Activated gamma-delta T cell (primary cell): ENCODE measurements around the gene ALKBH4.
"Not testable (repeated sequence)": the region's sequence is repeated elsewhere in the genome, so short reads cannot be mapped to it uniquely, and the experiment has no call there.

Source experiments
- DNase-seq: peaks from one replicate; lab custom pipeline; 2025; lab: John Stamatoyannopoulos, UW

Gene ALKBH4

DNA sequence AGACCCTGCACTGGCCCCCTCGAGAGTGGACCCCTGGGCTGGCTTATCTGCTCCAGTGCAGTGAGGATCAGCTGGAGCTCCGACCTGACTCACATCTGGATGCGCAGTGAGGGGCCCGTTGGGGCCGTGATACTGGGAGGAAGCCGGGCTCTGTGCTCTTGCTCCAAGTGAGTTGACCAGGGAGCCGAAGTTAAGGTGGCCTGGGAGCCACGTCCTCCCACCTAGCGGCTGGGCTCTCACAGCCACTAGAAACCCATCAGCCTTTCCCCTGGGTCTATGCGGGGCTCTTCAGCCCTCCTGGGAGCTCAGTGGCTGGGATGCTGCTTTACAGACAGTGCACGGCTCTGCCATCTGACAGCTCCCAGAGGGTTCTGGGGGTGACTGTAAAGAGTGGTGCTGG, 9.1 kb downstream of the ALKBH4 start:
- no peak for DNase-seq

DNA sequence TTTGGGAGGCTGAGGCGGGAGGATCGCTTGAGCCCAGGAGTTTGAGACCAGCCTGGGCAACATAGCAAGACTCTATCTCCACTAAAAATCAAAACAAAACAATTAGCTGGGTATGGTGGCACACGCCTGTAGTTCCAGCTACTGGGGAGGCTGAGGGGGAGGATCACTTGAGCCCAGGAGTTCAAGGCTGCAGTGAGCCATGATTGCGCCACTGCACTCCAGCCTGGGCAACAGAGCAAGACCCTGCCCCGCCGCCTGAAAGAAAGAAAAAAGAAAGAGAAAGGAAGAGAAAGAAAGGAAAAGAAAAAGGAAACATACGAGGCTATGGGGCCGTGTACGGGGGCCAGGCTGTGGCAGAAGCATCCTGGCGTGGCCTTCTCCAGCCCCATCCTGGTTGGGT, 9.7 kb downstream of the ALKBH4 start:
- DNase-seq: not testable (repeated sequence)

DNA sequence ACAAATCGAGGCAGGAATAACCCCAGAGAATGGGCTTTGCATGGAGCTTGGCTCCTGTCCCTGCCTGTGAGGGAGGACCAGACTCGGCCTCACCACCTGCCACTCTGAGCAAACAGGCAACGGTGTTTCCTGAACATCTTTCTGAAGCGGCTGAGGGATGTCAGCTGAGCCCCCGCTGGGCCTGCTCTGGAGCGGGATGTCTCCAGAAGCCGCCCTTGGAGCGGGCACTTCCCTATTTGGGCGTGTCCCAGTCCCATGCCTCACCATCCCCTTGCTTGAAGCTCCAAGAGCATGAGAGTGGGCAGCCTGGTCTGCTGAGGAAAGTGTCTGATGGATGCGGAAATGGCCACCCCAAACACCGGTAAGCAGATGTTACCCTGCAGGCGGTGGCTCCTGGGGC, 10.2 kb downstream of the ALKBH4 start:
- no peak for DNase-seq

DNA sequence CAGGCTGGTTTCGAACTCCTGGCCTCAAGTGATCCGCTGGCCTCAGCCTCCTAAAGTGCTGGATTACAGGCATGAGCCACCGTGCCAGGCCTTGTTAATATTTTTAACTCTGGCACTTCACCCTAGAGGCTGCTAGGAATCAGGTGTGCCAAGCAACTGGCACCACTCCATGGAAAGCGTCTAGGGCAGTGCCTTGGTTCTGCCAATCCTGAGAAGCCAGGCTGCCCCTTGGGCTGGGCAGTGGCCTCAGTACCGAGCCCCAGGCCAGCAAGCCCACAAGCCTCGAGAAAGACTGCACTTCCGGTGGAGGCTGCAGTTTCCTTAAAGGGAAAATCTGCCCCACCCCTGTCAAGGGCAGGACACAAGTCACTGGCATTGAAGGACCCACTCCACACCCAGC, 11.3 kb downstream of the ALKBH4 start:
- DNase-seq: no peak

DNA sequence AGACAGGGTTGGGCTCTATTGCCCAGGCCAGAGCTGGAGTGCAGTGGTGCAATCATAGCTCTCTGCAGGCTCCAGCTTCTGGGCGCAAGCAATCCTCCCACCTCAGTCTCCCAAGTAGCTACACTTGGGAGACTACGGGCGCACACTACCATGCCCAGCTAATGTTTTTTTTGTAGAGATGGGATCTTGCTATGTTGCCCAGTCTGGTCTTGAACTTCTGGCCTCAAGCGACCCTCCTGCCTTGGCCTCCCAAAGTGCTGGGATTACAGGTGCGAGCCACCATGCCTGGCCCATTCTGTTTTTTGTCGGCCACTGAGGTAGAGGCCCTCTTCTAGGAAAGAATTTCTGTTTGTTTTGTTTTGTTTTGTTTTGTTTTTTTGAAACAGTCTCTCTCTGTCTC, 12.2 kb downstream of the ALKBH4 start:
- no peak for DNase-seq

DNA sequence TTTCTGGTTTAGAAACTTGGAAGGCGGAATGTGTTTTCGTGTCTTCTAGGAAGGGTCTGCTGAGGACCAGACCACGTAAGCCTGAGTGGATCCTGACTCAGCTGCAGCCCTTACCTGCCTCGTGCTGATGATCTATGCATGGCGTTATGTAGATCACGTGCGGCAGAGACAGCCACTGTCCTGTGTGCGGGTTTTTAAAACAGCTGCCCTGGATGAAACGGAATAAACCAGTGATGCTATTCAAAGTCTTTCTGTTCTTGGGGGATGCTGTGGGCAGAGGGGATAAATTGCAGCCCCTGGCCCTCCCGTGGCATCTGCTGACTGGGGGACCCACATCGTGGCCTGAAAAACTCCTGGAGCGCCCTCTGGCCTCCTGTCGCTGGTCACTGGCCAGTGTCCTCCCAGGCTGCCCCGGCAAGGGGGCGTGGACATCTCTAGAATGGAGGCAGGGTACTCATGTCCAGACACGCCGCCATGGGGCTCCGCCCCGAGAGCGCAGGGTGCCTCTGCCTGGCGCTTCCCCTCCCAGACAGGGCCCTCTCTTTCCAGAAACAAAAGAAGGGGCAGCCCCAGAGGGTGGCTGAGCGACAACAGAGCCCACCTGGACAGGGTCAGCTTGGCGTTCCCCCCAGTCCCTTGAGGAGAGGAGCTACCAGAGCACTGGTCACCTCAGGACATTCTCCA, 13.2 kb downstream of the ALKBH4 start:
- no peak for DNase-seq

DNA sequence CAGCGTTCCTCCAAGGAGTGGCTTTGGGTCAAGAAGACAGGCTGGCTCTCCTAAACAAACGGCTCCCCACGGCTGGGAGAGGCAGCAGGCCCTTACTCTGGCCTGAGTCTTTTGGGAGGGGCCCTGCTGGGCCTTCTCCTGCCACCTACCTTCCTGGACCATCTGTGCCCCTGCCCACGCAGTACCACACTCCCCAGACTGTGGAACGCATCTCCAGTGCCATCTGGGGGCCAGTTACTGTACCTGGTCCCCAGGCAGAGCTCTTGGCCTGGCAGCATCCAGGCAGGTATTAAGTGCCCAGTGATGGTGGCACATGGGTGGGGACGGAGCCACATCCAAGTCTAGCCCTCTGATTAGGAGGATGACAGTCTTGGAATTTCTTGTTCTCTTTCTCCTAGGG, 14.4 kb downstream of the ALKBH4 start:
- no peak for DNase-seq

DNA sequence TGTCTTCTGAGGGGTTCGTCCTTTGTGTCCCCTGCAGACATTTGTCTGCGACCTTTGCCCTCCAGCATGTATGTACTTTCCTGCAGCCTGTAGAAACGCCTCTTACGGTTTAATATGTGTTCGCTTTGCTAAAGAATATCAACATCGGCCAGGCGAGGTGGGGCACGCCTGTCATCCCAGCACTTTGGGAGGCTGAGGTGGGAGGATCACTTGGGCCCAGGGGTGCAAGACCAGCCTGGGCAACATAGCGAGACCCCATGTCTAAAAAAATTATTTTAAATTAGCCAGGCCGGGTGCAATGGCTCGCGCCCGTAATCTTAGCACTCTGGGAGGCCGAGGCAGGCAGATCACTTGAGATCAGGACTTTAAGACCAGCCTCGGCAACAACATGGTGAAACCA, 15.5 kb downstream of the ALKBH4 start:
- DNase-seq: no peak

DNA sequence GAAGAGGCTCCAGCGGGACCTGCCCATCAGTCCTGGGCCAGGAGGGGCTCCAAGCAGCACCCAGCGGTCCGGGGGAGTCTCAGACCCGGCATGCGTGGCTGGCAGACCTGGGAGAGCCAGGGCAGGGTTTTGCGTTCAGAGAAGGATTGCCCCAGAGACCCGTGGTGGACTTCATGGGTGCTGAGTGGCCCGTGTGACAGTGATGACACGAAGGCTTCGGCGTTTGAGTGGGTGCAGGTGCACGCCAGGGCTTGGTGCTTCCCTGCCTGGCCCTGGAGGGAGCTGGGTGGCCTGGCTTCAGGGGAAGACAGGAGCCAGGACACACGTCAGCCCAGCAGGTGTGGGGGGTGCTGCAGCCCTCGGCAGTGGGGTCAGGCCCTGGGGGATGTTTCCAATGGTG, 17.4 kb downstream of the ALKBH4 start:
- DNase-seq: no peak

DNA sequence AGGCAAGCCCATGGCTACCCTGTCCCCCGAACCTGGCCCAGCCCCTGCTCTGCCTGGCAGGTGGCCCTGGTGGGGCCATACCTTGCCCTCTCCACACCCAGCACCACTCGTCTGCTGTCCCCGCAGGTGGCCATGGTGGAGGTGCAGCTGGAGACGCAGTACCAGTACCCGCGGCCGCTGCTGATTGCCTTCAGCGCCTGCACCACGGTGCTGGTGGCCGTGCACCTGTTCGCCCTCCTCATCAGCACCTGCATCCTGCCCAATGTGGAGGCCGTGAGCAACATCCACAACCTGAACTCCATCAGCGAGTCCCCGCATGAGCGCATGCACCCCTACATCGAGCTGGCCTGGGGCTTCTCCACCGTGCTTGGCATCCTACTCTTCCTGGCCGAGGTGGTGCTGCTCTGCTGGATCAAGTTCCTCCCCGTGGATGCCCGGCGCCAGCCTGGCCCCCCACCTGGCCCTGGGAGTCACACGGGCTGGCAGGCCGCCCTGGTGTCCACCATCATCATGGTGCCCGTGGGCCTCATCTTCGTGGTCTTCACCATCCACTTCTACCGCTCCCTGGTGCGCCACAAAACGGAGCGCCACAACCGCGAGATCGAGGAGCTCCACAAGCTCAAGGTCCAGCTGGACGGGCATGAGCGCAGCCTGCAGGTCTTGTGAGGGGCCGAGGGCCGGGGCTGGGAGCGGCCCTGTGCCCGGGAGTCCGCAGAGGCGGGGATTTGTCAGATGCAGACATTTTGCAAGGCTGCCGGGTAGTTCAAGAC, 18.1 kb downstream of the ALKBH4 start:
- no peak for DNase-seq

DNA sequence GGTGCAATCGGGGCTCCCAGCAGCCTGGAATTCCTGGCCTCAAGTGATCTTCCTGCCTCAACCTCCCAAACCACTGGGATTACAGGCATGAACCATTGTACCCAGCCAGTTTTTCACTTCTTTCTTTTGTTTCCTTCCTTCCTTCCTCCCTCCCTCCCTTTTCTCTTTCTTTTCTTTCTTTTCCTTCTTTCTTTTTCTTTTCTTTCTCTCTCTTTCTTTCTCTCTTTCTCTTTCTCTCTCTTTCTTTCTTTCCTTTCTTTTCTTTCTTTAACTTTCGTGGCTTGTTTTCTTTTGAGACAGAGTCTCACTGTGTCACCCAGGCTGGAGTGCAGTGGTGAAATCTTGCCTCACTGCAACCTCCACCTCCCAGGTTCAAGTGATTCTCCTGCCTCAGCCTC, 19.0 kb downstream of the ALKBH4 start:
- DNase-seq: no peak

DNA sequence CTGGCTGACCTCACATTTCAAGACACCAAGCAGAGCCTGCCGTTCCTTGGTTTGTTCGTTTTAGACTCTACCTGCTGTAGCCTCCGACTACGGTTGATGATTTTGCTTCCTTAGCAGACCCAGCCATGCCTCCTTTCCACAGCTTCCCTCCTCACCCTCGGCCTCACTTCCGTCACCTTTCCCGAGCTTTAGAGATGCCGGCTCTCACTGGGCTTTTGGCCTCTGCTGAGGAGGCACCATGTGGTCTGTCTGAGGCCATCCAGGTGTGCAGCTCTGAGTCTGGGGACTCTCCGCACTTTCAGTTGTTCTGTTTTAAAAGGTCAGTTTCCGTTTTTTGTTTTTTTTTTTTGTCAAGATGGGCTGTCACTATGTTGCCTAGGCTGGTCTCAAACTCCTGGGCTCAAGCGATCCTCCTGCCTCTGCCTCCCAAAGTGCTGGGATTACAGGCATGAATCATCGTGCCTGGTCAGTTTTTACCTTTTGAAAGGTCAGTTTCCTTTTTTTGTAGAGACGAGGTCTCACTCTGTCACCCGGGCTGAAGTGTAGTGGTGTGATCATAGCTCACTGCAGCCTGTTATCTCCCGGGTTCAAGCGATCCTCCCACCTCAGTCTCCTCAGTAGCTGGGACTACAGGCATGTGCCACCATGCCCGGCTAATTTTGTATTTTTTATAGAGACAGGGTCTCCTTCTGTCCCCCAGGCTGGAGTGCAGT, 19.5 kb downstream of the ALKBH4 start:
- DNase-seq: no peak

DNA sequence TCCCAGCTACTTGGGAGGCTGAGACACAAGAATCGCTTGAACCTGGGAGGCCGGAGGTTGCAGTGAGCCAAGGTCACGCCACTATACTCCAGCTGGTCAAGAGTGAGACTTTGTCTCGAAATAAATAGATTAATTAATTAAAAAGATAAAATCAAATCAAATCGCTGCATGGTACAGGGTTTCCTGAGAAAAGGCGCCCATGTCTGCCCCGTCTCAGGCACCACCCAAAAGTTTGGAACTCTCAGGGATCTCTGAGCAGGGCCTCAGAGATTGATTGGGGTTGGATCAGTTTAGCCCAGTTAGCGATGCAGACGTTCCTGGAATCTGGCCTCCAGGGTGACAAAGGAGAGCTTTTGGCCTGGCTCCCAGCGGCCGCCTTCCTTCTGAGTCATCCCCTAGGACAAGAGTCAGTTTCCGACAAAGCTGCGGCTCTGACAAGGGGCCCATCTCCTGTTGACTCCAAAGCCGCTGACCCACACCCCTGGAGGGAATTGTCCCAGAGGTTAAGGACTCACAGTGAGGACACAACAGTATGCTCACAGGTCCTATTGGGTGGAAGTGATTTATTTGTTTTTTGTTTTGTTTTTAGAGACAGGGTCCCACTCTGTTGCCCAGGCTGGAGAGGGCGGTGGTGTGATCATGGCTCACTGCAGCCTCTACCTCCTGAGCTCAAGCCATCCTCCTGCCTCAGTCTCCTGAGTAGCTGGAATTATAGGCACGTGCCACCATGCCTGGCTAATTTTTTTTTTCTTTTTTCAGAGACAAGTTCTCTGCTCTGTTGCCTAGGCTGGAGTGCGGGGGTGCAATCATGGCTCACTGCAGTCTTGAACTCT, 24.5 kb downstream of the ALKBH4 start:
- DNase-seq: no peak

DNA sequence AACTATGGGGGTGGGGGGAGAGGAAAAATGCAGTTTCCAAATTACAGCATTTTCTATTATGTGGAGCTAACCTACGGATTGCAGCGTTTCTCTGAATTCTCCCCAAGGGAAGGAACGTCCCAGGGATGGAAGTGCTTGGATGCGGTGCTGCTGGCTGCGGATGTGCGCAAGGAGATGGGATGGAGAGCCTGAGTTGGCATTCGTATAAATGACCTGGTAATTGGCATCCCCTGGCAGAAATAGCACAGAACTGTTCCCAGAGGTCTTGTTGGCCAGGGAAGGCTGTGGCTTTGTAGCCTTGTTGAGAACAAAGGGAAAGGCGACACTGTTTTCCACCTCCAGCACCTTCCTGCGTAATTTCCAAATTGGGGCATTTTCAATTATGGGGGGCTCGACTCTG, 28.5 kb downstream of the ALKBH4 start:
- no peak for DNase-seq

DNA sequence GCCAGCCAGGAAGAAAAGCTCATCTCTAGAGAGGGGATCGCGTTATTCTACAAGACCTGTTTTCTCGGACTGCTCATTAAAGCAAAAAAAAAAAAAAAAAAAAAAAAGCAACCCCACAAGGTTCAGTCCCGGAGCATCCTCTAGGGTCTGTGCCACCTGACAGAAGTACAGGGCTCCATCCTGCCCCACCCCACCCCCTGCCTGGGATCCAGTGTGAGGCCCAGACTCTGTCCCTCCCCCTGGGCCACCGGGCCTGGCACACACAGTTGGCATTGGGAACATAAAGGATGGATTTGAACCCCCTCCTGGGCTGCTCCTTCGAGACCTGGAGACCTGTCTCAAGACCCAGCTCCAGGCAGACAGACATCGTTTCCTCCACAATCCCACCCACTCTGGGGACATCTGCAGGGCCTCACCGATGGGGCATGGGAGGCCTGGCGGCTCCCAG, 30.6 kb downstream of the ALKBH4 start:
- no peak for DNase-seq

DNA sequence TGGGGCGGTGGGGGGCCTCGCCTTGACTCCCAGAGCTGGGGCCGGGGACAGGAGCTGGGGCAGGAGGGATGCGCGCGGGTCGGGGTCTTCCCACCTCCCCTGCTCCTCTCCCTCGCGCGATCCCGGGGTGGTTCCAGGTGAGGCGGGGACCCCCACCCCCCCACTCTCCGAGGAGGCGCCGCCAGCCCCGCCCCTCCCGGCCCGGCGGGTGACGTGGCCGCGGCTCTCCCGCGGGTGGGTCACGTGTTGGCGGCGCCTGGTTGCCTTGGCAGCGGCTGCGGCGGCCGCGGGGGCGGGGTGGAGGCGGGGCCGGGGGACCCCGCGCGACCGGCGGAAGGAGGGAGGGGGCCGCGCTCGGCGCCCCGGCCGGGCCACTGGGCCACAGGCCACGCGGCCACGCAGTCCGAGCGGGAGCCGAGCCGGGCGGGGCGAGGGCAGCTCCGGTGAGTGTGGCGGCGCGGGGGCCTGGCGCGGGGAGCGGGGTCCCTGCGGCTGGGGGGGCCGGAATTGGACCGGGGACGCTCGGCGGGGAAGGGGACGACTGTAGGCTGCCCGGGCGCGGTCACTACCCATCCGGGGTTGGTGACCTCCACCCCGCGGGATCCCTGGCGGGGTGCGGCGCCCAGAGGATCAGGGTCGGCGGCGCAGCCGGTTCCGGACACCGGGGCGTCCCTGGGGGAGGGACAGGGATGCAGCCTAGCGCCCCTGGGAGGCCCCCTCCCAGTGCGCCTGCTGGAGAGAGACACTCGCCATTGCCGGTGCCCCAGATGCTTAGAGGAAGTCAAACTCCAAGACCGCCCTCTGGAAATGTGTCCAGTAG, 31.2 kb downstream of the ALKBH4 start, which contains the start of gene ORAI2:
Gene ORAI2 (plus strand): TSS at position 357 of the 820 bp plus-strand sequence. CDS start 5,382 bp downstream, outside the sequence.
- peak; percentile 88 for DNase-seq

DNA sequence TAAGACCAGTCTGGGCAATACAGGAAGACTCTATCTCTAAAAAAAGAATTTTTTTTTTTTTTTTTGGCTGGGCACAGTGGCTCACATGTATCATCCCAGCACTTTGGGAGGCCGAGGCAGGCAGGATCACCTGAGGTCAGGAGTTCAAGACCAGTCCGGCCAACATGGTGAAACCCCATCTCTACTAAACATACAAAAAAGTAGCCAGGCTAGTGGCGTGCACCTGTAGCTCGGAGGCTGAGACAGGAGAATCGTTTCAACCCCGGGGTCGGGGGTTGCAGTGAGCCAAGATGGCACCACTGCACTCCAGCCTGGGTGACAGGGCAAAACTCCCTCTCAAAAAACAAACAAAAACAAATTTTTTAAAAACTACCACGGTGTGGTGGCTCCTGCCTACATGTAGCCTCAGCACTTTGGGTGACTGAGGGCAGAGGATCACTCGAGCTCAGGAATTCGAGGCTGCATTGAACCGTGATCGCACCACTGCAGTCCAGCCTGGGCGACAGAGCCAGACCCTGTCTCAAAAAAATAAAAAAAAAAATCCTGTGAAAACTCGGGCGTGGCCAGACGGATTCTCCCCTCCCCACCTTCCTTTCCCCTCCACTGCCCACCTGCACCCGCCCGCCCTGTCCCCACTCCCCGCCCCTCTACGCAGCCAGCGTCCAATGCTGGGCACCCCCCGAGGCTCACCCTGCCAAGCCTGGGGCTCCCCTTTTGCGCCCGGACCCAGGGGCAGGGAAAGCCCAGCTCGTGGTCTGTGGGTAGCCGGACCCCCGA, 32.0 kb downstream of the ALKBH4 start:
- peak; percentile 71 for DNase-seq

DNA sequence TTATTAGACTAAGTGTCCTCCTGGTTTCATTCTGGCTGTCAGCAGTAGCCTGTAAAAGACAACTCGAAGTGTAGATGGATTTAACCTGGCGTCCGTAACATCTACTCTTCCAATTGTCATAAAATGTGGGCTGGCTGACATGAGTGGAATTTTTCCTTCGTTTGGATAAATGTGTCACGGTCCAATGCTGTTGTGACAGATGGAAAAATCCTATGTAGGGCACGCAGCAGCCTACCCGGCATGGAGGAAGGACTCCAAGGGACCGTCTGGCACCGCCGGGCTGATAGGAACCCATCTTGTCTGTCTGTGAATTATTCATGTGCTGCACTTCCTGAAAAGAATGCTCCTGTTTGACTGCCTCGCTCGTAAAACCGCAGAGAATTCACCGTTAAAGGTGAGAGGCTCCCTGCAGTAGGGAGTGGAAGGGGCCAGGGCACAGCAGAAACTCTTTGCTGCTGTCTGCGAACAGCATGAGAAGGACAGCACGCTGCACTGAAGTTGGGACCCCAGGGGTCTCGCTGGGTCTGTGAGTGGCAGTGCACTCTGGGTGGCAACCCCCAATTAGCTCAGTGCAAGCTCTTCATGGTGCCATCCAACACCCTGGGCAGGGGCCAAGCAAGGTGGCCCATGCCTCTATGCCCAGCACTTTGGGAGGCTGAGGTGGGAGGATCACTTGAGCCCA, 32.9 kb downstream of the ALKBH4 start:
- peak; percentile 39 for DNase-seq

DNA sequence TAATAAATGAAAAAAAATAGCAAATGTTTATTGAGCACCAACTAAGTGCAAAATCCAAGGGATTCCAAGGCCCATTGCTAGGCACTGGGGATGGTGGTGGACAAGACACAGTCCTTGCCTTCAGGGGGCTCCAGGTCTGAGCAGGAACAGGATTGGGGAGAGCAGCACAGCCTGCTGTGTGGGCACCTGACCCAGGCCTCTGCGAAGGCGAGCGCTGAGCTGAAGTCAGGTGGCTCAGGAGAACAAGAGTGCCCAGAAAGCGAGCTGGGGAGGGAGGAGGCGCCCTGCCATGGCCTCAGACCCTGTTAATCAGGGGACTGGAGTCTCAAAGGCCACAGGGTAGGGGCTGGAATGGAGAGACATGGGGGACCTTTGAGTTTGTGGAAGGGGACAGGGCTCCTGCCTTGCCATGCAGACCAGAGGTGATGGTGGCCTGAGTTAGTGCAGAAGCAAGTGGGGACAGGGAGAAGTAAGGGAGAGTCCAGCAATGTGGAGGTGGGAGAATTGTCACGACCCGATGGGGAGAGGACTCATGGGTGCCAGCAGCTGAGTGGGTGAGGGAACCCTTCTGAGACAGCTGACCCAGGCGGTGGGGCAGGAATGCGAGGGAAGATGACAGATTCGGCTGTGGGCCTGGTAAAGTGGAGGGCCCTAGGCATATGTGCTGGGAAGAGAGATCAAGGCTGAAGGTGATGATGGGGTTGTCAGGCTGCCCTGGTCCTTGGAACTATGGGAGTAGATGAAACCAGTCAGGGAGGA, 35.3 kb downstream of the ALKBH4 start:
- no peak for DNase-seq
